Right ventricle myocardium superior (tissue), 1 donor: Measurements from ENCODE around the gene EHD4. TPM values are rescaled to one million over a fixed set of nuclear protein-coding genes. Genes with fewer than 3 reads are reported as not detected.

Experiments
- ATAC-seq: fragments of 200-7000 bp; cut with Tn5 transposase; one replicate; pipeline ENCODE4 v1.9.1; 2020; ENCODE audit warnings: mild to moderate bottlenecking; ENCODE audit not compliant: poor library complexity
- DNase-seq: peaks from one replicate; pipeline ENCODE4 v3.0.0-alpha.2; 2020
- intact Hi-C: fragments of 100-400 bp; cut with DNase I; formaldehyde crosslinking; loops from one replicate; pipeline ENCODE4 v1.11.2; 2022
- total RNA-seq: library from RNA; stranded (reverse); fragmentation: NEBNext Ultra II Directional; extraction: Animal tissue kit (Norgen Biotek cat#: 25700); gene quantifications from one replicate; pipeline ENCODE4 v1.2.1, GENCODE V29; 2021
- donor health status: DM: no; HTN: yes; CAD: no; lungs with severe emphysema.

EHD4 gene
- total RNA-seq, 1 donor from 2014 or later: 47.2 TPM

DNA sequence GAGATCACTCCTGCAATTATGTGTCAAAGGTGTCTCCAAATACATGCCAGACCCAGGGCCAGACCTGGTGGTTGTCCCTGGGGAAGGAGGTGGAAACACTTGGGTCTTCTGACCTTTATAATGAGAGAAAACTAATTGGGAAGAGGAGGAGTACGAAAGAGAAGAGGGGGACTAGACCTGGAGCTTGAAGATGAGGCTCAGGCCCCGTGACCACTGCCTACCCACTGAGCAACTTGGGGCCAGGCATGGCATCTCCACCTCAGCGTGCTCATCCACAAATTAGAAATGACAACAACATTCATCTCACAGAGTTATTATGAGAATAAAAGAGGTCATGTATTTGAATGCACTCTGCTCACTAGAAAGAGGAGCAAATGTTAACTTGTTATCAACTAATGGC, 59.1 kb downstream of the EHD4 start:
- DNase-seq (no peak), ATAC-seq (no peak)
- intact Hi-C loops: no loop called here

DNA sequence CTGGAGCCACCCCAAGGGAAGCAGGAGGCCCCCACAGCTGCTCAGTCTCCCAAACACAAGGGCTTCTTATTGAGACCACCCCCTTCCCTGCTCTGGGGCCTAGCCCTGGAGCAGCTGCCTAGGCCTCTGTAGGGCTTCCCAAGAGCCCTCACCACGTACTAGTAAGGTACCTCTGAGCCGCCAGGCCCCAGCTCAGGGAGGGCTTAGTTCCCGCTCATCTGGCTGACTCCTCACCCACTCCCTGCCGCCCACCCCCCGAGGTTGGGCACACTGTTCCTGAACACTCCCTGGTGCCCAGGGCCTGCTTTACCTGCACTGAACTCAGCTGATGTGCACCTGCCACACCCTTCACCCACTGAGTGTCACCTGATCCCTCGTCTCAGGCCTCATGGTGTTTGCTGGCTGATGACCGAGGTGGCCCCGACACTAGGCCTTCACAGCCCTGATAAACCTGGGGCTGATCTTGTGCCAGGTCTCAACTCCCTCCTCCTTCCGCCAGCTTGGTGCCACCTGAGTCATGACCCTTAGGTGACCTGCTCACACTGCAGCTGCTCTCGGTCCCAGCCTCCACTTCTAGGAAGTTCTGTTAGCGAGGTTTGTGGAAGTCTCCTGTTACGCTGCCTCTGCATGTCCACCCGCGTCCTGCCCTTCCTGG, 60.5 kb downstream of the EHD4 start:
- intact Hi-C loops: no loop called here
- no peak for DNase-seq
- no peak for ATAC-seq

DNA sequence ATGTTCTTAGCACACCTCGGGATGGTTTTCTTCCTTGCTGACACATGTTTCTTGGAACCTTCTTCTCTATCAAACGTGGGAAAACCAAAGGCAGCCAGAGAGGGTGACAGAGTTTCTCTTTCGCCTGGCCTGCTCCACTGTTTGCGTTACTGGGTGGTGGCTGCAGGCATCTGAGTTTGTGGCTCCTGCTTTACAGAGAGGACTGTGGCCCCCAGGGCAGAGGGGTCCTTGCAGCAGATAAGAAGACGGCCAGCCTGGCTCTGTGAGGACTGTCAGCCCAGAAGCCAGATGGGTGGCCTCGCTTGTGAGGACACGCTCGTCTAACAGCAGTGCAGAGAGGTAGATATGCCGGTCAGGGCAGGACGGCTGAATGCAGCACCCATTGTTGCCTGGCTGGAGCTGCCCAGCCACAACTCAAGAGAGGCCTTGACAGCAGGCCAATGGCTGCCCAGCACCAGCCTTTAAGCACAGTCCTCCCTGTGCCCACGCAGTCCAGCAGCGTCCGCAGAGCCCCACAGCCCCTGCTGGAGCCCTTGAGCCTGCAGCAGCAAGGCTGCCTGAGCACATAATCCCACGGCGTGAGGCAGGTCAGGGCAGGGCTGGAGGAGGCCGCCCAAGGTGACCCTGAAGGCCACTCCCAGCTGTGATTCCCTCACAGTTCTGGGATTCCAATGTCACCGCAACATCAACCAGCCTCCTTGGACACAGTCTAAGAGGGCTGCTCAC, 63.5 kb downstream of the EHD4 start:
- peak; percentile 16 for ATAC-seq
- intact Hi-C loops: no loop called here
- DNase-seq: peak; percentile 42

DNA sequence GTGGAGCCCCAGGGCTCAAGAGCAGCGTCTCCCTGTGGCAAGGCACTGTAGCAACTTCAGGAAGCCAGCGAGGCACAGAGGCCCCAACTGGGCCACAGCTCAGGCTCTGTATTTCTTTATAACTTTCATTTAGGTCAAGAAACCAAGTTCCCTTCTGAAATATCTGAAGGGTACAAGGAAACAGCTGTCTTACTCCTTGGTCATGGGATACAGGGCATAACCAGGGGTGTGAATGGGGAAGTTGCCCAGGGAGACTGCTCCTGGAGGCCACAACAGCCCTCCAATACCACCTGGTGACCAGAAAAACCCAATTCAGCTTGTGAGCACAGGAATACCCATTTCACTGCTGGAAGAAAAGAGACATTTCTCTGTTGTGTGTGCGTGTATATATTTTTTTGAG, 65.2 kb downstream of the EHD4 start:
- ATAC-seq (no peak), DNase-seq (no peak)
- intact Hi-C loops: no loop called here

DNA sequence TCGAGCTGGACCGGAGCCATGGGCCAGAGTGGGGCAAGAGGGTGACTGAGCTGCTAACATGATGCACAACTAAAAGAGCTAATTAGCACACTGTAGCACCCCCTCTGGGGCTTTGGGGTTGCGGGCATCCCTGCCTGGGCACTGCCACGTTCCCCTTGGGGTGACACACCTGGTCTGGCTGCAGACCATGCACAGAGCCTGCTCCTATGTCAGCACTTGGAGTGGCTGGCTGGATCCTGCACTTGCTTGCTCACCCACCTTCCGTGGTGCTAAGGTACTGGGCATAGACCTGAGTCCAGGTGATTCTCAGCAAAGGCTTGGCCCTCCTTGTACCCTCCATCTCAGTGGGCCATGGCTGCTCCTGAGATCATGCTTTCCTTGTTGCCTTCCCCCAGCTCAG, 65.7 kb downstream of the EHD4 start:
- DNase-seq (no peak), ATAC-seq (no peak)
- intact Hi-C loops: no loop called here

DNA sequence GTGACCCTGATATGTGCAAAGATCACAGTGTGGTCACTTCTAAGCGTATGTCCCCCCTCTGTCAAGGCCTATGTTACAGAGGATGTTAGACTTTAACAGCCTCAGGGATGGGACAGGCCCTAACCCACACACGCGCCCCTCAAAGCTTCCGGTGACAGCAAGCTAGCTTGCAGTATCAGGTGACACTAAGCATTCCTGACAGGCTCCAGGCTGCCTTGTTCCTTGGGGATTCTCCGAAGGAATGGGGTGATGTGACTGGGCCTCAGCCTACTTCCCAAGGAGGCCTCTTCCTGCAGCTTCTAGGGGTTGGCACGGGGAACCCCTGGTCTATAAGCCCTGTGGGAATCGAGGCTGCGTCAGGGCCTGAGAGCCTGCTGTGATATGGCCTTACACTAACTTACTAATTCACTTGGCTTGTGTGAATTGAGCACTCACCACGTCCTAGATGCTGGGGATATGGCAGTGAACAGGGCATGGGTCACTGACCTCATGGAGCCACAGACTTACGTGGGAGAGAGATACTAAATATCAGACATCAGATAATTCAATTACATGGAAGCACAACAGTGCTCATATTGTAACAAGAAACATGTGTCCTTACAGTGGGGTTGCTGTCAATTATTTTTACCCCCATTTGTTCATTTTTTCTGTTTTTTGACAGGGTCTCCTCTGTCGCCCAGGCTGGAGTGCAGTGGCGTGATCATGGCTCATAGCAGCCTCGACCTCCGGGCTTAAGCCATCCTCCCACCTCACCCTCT, 67.1 kb downstream of the EHD4 start:
- intact Hi-C loops: loop anchor here (2.0 kb wide), 1 partner anchor 76 kb away; the partner anchor contains the start of gene JMJD7
- ATAC-seq (peak; percentile 3), DNase-seq (no peak)

DNA sequence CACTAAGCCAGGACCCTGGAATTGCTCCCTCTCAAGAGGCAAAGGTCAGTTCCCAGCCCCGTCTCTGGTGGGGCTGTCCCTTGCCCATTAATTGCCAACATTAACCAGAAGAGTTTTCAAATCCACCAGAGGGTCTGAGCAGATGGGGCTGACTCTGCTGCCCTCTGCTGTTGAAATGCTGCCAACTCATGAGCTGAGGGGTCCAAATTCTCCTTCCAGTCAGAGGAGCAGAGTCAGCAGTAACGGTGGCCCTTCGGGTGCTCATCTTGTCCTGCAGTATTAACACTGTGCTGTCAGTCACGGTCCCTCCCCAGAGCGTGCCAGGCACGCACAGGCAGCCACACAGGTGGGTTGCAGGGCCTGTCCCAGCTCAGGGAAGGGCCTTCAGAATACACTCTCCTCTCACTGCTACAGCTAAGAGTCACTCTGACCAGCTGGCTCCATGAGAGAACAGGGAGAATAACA, 67.8 kb downstream of the EHD4 start:
- DNase-seq: peak; percentile 66
- intact Hi-C loops: loop anchor here (2.0 kb wide), 1 partner anchor 76 kb away; the partner anchor contains the start of gene JMJD7
- peak; percentile 74 for ATAC-seq

DNA sequence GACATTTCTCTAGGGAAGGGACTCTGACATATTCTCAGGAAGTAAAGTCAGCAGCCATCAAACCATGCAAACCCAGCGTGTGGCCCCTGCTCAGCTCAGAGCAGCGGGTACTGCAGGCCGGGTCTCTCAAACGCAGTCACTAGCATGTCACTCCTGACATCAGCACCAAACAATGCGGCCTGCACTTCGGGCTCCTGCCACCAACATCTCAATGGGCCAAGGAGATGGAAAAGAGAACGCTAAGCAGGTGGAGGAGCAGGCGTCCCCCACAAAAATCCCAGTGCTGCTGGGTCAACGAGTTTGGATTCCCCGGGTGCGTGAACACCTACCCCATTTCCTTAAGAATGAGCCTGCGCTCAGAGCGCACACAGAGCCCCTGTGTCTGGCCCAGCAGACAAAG, 68.6 kb downstream of the EHD4 start:
- DNase-seq (no peak), ATAC-seq (no peak)
- intact Hi-C loops: loop anchor here (2.0 kb wide), 1 partner anchor 75 kb away; the partner anchor contains the start of gene JMJD7

DNA sequence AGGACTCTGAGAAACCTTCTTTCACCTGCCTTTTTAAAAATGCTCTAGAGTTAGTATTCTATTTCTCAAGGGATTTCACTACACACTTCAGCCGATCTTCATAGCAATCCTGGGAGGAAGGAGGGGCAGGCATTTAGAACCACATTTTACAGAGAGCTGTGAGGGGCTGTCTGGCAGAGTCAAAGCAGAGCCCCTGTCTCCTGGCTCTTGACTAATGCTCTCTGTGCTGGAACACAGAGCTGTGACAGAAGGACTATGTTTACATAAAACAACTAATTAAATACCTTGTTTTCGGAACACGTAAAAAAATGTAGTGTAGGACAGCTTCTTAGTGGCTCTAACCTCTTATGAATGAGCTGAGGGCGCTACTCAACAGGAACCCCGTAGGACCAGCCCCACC, 70.9 kb downstream of the EHD4 start:
- intact Hi-C loops: no loop called here
- ATAC-seq (no peak), DNase-seq (no peak)

DNA sequence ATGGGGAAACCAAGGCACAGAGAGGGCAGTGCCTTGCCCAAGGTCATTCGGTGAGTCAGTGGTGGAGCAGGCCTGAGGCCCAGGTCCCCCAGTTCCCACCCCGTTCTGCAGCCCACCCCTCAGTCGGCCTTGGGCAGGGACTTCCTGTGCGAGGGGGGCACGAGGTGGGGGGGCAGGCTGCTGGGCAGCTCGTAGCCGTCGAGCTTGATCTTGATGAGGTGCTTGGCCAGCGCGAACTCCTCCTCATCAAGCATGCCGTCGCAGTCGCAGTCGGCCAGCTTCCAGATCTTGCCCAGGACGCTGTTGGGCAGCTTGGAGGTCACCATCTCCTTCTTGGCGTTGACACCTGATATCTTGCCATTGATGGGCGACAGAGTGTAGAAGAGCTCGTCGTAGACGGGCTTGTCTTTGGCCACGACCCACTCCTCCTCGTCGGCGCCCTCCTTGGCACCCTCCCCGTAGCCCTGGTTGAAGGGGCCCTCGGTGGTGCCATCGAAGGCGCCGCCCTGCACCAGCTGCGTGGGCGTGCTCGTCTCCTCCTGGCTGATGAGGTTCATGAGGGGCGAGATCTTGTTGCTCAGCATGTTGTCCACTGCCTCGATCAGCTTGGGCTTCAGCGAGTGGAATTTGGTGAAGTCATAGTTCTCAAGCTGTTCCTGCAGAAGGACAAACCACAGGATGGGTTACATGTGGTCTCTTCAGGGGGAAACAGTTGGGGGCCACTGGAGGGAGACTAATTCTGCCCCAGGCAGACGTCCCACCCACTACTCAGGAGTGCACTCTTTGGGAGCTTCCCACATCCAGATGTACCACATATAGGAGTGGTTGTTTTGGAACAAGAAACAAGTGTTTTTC, 71.6 kb downstream of the EHD4 start:
- no peak for DNase-seq
- intact Hi-C loops: no loop called here
- ATAC-seq: no peak

DNA sequence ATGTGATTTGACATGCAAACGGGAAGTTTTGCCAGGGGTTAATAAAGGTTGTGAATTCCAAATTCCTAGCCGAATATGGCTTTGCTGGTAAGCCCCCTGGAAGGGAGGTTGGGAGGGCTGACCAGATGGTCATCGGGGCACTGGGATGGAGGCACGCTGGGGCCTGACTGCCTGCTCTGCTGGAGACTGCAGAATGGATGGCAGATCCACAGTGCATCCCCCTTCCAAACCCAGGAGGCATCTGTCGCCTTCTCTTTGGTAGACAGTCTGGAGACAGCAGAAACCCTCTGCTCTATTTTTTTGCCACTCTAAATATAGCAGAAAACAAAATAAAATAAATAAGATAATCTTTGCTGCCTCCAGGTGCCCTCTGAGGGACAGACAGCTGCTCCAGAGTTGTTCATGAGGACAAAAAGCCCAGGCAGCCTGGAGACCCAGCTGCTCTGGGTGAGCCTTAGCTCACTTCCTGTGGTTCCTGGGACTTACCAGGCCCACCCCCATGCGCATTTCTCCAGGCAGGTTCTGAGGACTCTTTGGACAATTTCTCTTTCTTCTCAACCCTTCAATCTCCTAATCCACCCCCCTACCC, 72.4 kb downstream of the EHD4 start:
- intact Hi-C loops: no loop called here
- ATAC-seq (no peak), DNase-seq (no peak)

DNA sequence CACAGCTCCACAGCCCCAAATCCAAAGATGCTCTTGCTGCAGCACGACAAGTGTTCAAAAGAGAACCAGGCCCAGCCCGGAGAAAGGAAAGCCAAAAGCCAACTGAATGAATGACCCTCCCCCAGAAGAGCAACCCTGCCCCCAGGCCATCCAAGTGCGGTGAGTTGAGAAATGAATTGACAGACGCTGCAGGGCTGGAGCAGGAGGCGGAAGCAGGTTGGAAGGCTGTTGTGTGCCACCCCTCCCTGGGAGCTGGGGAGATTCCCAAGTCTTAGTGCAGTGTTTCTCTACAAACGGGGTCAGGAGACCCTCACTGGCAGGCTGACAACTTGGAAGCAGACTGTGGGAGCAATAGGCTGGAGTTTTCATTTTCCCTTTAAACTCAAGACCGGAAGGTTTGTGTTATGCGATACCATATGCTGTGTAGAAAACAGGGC, 75.0 kb downstream of the EHD4 start:
- DNase-seq (no peak), ATAC-seq (no peak)
- intact Hi-C loops: no loop called here

DNA sequence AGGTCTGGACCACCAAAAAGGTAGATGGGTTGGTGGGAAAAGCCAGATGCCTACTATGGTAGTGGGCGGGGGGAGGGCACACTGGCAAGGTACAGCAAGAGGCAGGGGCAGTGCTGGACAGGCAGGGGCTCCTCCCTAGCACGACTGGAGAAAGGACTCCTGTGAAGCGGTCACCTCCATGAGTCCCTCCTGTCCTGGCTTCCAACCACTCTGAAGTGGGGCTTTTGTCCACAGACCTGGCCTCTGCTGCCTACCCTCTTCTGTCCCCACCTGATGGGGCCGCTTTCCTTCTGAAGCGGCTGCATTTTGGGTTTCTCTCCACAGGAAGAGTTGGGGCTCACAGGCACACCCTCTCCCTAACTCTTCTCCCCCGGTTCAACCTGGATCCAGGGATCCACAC, 75.8 kb downstream of the EHD4 start:
- intact Hi-C loops: no loop called here
- ATAC-seq (no peak), DNase-seq (no peak)

DNA sequence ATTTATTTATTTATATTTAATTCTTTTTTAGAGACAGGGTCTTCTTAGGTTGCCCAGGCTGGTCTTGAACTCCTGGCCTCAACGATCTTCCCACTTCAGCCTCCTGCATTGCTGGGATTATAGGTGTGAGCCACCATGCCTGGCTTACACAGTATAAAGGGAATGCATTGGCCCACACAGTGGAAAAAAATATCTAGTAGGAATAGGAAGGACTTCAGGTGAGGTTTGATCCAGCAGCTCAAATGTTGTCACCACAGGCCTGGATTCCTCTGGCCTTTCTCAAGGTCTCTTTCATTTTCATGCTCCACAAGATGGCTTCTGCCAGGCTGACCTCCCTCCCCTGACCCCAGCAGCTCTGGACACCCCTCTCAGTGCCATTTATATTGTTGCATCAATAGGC, 76.4 kb downstream of the EHD4 start:
- intact Hi-C loops: no loop called here
- no peak for DNase-seq

DNA sequence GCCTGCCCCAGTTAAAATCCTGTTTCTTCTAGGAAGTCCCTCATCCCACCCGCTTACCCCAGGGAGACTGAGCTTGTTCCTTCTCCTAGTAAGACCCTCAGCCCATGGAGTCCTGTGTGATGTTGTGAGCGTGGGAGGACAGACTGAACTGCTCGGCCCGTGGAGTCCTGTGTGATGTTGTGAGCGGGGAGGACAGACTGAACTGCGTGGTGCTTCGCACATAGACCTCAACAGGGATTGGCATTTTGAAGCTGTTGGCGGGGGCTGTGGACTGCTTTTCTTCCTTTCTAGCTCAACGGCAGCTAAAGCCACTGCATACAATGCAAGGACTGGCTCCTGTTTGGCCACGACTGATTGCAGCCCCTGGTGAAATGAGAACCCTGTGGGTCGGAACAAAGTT, 76.9 kb downstream of the EHD4 start:
- no peak for DNase-seq
- no peak for ATAC-seq
- intact Hi-C loops: no loop called here

More for the DNA sequence above, 76.4 kb downstream of the EHD4 start:
- ATAC-seq: no peak

DNA sequence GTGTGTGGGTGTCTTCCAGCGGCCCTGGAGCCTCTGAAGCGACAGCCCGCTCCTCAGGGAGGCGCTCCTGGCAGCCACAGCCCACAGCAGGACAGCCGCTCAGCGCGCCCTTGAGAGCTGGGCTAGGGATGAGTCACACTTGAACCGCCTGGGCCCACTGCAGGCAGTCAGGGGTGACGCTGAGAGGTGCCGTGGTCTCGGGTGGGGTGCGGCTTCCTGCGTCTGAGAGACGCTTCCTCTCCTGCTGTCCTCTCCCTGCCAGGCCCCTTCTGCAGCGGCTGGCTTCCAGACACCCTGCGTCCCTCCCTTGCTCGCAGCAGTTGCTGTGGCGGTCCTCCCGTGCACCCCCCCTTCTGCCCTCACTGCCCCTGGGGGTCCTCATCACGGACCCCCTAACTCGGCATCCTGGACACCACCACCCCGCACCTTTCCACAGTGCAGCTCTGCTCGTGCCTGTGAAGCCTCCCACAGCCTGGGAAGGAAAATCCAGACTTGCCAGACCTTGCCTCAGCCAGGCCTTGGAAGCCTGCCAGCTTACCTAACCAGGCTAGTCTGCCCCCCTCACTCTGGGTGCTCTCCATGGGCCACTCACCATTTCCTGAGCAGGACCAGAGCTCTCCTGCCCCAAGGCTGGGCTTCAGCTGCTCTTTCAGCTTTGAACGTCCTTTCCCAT, 77.4 kb downstream of the EHD4 start:
- ATAC-seq (peak; percentile 80), DNase-seq (peak; percentile 88)
- intact Hi-C loops: no loop called here

DNA sequence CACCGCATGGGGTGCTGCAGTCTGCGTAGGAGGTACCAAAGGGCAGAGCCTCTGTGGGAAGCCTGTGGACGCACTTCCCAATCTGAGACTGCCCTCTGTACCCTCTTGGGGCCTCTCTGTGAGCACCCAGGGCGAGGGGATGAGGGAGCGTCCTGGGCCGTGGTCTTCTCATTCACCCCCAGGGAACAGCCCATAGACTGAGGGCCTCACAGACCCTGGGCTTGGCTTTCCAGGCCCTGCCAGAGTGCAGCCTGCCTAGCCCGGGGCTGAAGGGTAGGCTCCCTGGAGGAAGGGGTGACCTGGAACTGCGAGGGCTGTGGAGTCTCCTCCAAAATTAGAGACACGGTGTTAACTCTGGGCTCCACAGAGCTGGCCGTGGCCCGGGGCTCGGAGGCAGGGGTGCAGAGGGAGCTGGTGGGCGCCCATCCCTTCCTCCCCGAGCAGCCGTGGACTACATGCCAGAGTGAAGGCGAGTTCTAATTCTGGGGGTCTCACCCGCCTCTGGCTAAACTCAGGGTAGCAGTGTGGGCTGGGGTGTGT, 78.0 kb downstream of the EHD4 start:
- ATAC-seq: peak; percentile 14
- intact Hi-C loops: no loop called here
- DNase-seq: no peak
